GM18951 (cell line): ENCODE data around the gene SIAH1.
"Not testable (repeated sequence)": the region's sequence is repeated elsewhere in the genome, so short reads cannot be mapped to it uniquely, and the experiment has no call there.

Source experiments
- POLR2A ChIP-seq: IDR thresholded peaks from 4 replicates; pipeline ENCODE4 v1.6.1; 2011; ENCODE audit warnings: mild to moderate bottlenecking; ENCODE audit not compliant: insufficient read length, insufficient read depth; ENCODE audit errors: extremely low read depth
- in situ Hi-C: fragments of 300-500 bp; cut with MboI; formaldehyde crosslinking; loops from one replicate; pipeline ENCODE4 v1.12.0; 2022; ENCODE audit warnings: low sequenced_read_pairs, mixed read lengths, inconsistent platforms; ENCODE audit not compliant: unreplicated experiment

SIAH1 gene

DNA sequence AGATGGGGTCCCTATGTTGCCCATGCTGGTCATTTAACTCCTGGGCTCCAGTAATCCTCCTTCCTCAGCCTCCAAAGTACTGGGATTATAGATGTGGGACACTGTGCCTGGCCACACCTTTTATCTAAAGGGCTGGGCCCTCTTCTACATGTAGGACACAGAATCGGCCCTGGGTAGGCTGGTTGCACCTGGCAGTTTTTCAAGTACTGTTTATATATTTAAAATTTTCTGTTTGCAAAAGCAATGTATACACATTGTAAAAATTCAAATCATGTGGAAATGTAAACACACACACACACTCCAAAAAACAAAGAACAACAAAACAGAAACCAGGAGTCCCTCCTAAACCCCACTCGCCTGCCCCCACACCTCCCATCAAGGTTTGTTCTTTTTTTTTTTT lies 28.1 kb upstream of the SIAH1 start:
- no peak for TF ChIP-seq POLR2A
- in situ Hi-C loops = no loop called here

DNA sequence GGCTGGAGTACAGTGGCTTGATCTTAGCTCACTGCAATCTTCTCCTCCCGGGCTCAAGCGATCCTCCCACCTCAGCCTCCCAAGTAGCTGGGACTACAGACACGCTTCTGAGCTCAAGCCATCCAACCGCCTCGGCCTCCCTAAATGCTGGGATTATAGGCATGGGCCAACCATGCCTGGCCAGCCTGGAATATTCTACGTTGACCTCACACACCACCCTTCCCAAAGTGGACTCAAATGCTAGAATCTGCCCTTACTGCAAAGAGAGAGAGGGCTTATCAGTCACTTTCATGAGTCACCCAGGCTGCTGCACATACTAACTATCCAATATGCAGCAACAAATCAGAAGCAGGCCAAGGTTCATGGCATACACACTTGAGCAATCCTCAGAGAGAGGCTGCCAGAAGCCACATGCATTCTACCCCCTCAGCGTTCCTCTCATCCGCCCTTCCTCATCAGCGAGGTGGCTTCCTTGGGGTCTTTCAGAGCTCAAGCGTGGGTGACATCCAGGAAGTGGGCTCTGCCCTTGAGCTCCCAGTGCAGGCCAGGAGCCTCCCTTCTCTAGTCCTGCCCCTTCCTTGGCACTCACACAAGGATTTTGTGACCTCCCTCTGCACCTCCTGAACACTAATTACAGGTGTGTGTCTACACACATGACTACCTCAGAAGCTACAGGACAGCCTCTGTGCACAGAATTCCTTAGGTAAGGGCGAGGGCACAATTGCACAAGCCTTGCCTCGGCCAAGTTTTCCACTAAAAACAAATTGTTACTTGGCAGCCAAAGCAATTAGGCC lies 24.8 kb upstream of the SIAH1 start:
- in situ Hi-C loops = no loop called here
- TF ChIP-seq POLR2A = no peak

DNA sequence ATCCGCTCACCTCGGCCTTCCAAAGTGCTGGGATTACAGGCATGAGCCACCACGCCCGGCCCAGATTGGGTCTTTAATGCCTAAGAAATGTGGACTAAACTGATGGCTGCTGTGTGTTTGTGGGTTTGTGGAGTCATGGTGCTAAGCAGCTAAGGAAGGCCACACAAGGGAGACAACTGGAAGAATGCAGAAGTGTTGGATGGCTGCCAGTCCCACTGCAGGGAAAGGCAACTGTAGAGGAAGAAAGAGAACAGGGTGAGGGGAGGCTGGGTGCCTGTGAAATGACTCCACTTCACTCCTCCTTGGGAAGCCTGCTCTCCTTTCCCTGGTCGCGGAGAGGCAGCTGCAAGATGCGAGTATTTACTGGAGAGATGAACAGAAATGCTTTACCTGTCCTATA lies 23.5 kb upstream of the SIAH1 start:
- in situ Hi-C loops = no loop called here
- TF ChIP-seq POLR2A = no peak

DNA sequence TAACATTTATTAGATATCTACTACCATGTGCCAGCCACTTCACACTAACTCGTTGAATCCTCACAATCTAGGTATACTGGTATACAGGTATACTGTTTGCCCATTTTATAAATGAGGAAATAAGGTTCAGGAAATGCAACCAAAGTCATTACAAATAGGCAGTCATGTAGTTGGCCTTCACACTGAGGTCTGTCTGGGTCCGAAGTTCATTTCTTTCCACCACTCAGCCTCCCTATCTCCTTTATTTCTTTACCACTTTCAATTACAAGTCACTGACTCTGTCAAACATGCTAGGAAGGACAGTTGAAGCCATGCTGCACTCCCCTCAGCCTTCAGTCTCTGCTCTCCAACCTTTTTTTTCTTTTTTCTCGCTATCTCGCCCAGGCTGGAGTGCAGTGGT lies 20.7 kb upstream of the SIAH1 start:
- TF ChIP-seq POLR2A = no peak
- in situ Hi-C loops = no loop called here

DNA sequence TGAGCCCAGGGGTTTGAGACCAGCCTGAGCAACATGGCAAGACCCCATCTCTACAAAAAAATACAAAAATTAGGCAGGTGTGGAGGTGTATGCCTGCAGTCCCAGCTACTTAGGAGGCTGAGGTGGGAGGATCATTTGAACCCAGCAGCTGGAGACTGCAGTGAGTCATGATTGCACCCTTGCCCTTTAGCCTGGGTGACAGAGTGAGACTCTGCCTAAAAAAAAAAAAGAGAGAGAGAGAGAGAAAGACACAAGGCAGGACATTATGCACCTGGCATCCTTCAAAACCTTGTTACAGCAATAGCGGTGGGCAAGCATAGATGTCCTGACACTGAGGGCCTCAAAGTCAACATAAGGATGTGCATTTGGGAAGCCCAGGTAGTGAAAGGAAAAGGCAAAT lies 19.9 kb upstream of the SIAH1 start:
- TF ChIP-seq POLR2A = no peak
- in situ Hi-C loops = no loop called here

DNA sequence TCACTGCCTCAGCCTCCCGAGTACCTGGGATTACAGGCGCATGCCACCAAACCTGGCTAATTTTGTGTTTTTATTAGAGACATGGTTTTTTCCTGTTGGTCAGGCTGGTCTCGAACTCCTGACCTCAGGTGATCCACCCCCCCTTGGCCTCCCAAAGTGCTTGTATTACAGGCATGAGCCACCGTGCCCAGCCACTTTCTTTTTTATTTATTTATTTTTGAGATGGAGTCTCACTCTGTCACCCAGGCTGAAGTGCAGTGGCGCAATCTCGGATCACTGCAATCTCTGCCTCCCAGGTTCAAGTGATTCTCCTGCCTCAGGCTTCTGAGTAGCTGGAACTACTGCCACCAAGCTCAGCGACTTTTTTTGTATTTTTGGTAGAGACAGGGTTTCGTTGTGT lies 17.3 kb upstream of the SIAH1 start:
- in situ Hi-C loops = not testable (repeated sequence)

DNA sequence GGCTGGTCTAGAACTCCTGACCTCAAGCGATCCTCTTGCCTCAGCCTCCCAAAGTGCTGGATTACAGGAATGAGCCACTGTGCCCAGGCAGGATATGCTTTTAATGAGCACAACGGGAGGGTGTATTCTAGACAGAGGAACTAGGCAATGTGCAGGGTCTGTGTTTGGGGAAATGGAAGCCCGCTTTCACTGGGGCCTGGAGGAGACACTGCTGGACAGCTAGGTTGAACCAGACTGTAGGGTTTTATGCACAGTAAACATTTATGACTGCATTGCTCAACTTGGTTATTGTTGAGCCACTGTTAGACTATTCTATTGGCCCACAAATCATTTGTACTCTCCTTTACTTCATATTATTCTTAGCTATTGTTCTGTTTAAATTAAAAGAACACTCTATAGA lies 10.2 kb upstream of the SIAH1 start:
- in situ Hi-C loops = no loop called here
- no peak for TF ChIP-seq POLR2A

DNA sequence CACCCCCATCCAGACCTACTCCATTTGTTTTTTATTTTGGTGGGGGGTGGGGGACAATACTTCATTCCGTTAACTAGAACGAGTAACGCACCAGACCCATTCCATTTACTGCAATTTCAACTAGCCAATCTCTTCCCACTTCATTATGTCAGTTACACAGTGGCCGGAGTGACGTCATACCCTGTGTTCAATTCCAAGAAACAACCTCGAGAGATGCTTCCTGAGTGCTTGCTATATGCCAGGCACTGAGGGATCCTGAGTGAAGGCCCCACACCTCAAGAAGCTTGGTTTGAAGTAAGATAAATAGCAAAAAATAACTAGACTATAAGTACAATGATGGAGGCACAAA lies 9.1 kb upstream of the SIAH1 start:
- in situ Hi-C loops = no loop called here
- no peak for TF ChIP-seq POLR2A

DNA sequence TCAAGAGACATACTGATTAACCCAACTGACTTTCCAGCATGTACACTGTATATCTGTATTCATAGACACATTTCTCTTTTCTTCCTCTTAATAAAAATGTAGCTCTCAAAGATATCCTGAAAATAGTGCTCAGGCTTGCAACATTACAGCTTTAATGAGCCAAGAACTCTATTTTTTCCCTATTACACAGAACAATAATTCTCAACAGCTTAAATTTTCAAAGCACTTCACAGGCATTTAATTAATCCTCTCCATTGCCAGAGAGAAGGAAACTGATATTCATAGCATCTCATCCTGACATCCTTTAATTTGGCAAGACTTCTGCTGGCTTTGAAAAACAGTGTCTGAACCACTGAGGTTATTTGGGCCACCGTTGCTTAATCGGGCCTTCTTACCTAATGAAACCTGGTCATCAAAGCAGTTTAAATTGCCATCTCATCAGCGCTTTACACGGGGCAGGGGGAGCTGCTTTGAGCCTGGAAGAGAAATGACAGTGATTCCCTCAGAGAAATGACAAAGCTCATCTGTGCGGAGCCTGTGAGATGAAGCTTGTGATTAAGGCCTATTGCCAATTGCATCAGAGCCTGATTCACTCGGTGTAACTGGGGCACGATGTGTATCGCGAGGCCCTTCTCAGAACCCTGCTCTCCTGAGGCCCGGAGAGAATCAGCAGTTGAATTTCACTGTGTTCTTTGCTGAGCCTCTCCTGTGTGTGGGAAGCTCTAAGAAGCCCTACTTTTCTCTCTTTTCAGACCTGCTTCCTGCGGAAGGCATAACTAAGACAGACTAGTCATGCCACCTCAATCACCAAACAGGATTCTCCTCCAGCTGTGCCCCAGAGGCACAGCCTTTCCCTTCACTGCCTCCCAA lies 8.5 kb upstream of the SIAH1 start:
- no peak for TF ChIP-seq POLR2A
- in situ Hi-C loops = no loop called here

DNA sequence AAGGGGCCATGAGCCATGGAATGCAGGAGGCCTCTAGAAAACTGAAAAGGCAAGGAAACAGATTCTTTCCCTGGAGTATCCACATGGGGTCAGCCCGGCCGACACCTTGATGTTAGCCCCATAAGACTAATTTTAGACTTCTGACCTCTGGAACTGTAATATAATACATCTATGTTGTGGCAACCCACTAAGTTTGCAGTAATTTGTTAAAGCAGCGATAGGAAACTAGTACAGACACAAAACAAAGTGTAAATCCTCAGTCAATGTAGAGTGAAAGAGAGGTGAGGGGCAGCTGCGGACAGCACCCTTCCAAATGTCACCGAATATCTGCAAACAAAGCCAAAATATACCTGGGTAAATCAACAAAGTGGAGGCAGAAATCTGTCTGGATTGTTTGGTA lies 7.2 kb upstream of the SIAH1 start:
- TF ChIP-seq POLR2A = no peak
- in situ Hi-C loops = no loop called here

DNA sequence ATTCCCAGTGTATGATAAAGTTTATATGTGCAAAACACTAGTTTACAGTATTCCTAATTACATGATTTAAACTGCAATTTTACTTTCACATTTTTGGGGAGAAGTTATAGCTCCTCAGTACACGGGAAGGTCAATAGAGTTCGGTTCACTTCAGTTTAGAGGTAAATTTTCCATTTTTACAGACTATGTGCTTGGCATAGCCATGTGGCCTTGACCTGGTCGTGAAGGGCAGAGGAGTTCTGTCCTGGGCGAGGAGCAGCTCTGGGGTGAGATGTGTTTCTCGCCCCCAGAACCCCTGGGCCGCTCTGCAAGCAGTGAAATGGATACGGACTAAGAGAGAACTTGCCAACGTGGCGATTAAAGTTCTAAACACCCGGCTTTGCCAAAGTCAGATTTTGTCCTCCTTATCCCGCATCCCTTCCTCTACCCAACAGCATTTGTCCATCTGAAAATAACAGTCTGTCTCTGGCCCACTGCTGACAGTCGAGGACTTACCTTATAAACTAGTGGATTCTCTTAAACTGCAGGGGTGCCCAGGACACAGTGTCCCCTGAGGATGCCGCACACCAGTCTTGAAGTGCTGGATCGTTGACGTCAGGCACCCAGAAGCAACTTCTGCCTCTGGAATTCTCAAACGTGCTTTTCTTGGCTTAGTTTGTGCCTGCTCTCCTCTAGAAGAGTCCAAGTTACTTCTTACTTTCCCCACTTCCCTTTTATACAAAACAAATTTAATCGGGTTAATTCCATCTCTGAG lies 1.5 kb upstream of the SIAH1 start:
- no peak for TF ChIP-seq POLR2A
- in situ Hi-C loops = no loop called here

DNA sequence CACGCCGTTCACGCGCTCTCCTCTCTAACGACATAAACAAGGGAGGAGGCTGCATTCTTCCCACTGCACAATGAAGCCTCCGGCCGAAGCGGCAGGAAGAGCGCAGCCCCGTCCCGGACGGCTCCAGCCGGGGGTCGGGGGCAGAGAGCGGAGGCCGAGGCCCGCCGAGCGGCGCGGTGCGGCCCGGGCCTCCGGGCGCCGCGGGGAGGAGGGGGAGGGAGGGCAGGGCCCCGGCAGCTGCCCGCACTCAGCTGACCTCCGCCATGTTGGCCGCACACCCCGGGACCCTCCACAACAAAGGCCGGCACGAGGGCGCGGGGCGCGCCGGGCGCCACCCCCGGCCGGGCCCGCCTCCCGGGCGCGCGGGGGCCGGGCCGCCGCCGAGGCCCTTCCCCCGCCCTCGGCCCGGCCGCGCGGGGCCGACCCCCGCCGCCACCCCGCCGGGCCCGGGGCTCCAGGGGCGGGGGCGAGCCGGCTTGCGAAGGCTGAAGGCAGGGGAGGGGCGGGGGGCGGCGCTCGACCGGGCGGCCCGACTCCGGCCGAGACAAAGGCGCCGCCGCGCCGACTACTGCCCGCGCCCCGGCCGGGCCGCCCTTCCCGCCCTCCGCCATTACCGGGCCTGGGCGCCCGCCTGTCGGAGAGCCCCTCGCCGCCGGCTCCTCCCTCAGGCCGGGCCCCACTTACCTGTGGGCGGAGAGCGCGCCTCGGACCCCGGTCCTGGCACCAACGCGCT lies 527 bp downstream of the SIAH1 start:
- in situ Hi-C loops = no loop called here
- no peak for TF ChIP-seq POLR2A

DNA sequence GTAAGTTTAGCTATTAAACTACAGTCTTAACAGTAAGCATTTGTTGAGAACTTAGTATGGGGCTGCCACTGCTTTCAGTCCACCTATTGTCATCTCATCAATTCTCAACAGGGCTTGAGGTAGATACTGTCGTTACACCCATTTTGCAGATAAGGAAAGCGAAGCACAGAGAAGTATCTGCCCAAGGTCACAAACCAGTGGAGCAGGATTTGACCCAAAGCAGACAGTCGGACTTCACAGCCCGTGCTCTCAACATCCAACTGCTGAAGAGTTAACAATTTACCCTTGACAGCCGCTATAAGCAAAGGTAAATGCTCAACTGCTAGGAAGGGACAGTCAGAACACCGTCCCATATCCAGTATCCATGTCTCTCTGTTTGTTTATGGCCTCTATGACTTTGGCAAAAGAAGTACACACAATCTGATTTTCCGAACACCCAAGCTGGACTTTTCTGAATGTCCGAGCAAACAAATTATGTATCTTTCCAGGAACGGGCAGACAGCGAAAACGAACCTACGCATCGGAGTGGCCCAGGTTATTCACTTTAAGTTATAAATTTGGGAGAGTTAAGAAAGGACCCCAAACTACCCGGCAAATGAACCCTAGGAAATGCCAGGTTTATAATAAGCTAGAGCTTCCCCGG lies 1.2 kb downstream of the SIAH1 start:
- no peak for TF ChIP-seq POLR2A
- in situ Hi-C loops = no loop called here
